DMS153 treated with DMSO at 0.1 percent for 48 hours (cell line): ENCODE results near the gene TRIM2.

Source experiments
- DNase-seq: peaks from one replicate; lab custom pipeline; 2025; ENCODE audit not compliant: unreplicated experiment; lab: John Stamatoyannopoulos, UW

TRIM2 gene

DNA sequence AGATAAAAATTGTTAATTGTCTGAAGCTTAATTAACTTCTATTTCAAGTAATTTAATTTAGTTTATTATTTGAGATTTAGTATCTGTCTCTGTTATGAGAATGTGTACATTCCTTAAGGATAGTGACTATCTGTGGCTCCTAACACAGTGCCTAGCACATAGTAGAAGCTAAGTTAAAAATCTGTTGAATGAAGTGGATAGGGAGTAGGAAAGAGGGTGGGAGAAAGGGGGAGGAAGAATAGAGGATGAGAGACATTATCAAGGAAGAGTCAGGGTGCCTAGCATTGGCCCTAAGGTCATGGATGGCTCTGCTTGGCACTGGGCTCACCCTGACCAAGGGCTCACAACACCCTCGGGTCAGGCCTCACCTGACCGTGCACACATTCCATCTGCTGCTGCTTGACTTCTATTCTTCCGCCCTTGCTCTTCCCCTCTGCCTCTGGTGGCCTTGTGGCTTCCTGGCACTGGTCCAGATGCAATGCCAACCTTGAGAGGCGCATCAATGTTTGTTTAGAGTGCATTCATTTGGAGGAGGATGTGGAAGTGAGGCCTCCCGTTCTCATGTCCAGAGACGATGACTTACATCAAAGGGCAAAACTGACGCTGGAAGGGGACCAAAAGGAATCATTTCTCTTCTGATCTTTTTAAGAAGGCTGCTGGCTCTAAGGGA is 42.3 kb downstream of the TRIM2 start:
- DNase-seq: no peak

DNA sequence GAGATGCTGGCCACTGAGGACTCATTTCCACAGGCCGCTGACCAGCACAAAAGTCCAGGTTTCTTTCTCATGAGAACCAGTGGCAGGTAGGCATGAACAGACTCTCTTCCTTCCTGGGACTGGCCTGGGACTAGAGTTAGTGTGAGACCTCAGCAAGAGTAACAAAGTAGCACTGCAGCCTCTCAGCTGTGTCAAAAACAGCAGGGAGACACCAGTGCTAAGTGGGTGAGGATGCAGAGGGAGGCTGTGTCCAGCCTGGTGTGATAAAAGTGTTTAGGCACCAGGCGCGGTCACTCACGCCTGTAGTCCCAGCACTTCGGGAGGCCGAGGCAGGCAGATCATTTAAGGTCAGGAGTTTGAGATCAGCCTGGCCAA is 42.9 kb downstream of the TRIM2 start:
- no peak for DNase-seq

DNA sequence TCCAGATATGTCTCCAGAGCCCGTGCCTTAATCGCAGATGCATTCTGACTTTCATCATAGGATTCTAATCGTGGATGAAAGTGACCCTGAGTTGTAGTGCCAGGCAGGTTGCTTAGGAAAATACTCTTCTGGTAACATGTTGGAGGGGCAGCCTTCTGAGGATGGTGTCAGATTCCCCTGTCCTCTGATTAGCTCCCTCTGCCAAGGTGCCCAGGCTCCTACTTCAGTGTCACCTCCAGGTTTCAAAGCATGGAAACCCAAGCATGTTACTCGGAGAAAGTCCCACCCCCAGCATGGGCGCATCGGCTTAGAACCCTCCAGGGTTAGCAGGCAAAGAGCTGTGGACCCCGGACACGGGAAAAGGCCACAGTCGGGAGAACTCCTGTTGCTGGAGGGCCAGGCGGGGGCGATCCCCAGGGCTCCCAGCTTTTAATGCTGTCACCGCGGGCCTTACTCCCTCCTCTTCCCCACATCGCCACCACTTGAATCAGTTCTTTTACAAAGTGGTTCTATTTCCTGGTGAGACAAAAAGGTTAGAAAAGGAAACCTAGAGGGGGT is 44.5 kb downstream of the TRIM2 start:
- peak; percentile 76 for DNase-seq

DNA sequence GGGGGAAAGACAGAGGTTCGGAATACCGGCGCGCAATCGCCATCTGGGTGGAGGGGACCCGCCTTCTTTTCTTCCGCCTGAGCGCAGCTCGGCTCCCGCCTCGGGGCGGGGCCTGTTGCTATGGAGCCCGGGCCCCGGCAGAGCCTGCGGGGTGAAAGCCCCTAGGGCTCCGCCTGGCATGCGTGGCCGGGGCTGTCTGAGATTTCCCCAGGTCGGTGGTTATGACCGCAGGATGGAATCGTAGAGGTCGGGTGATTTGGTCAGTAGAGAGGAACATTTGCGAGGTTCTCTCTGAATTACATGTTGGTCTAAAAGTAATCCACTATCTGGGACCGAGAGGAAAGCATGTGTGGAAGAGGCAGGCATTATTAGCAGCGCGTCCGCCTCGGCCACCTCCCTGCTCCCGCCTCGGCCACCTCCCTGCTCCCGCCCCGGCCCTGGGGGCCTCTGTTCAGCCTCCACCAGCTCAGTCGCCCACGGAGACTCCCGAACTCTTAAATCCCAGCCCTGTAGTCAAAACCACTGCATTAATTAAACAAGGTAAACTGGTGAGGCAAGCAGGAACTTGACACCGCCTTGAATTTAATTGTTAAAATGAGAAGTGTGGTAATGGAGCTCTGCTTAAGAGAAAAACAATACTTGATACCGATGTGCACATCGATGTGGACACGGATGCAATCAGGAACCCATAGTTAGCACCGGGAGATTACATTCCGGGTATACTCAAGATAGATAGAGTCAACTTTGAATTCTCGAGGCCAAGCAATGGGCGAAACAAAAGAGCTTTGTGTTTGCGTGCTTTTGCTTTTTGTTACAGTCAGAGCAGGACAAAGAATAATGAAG is 45.2 kb downstream of the TRIM2 start:
- peak; percentile 77 for DNase-seq

DNA sequence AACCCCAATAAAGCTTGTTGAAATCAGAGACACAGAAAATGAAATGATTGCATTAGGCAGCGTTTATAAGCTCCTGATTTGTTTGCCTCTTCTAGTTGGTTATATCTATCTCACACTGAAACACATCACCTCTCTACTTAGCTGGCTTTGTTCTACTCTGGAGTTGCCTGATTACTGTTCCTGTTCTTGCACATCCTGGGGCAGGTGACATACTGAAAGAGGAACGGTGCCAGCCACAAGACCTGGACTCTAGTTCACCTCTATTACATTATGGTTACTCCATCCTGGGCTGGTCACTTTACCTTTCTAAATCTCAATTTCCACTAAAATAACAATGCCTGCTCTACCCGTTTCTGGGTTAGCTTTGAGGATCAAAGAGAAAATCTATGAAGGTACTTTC is 47.9 kb downstream of the TRIM2 start:
- DNase-seq: no peak

DNA sequence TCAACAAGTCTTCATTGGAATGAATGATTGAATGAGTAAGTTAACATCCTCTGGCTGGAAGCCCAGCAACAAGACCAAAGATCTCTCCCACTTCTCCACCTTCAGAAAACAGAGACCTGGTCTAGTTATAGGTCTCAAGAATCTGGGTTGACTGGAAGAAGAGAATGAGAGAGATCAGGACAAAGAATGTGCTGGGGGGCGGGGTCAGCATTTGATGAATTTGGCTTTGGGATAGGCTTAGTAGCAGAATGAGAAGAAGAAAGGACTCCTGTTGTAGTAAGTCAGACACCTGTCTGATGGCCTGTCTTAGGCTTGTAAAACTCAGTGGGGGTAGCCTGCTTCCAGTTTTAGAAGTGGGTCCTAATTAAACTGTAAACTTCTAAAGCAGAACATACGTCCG is 51.0 kb downstream of the TRIM2 start:
- DNase-seq: no peak

DNA sequence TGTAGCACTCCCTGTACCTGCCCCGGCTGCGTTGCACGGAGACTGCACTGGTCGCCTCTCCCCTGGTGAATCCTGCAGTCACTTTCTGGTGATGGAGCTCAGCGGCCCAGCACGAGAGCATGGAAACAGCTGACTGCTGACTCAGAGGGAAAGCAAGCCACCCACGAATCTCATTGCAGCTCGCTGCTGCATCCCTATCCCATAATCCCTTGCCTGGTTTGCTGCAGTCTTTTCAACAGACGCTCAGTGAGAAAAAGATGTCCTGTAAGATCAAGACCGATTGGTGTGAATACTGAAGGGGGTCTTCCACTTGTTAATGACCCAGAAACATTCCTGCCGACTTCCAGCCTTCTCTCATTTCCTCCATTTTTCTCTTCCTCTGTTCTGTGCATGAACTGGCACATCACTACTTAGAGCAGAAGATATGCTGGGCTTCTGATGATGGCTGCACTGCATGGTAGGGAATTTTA is 52.9 kb downstream of the TRIM2 start:
- peak; percentile 66 for DNase-seq

DNA sequence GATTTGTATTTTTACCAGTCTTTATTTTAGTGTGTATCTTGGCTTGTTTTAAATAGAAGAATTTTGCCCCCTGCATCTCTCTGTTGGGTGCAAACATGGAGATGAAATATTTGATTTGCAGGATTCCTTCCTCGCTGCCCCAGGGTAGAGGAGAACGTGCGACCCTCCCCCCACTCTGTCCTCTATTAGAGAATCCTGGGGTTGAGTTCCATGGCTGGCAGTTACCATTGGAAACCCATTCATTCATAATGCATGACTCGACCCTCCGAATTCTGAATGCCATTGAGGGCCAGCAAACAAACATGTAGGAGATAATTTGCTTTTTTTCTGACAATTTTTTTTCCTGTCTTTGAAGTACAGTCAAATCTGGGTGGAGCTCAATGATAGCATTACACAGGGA is 53.7 kb downstream of the TRIM2 start:
- no peak for DNase-seq

DNA sequence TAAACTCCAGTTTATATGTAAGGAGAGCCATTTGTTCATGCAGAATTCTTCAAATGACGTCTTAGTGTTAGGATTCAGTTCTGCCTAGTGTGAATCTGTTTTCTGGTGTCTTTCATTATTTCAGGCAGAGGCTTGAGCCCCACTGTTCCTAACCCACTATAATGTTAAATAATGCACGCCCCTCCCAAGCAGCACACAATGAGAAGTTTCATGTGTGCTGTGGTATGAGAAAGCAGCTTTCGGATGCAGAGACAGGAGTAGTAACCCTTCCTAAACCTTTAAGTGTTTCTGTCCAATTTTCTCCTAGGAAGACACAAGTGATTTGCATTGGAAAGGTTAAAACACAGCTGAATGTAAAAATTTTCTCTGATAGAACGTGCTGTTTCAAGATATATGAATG is 54.5 kb downstream of the TRIM2 start:
- no peak for DNase-seq

DNA sequence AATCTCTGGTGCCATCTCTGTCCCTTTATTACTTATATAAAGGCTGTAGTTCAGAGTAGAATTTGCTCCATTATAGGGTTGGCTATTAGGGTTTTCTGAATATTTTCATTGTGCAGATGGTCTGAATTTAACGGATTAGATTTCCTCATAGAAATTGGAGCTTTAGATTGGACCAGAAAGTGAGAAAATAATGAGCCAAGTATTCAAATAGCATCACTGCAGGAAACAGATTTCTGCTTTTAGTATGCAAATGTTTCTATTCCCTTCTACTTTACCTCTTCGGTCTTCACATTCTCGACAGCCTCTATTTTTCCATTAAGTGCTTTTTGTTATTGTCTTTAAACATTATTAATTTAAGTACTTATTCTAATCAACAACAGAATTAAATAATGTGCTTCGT is 55.4 kb downstream of the TRIM2 start:
- no peak for DNase-seq

DNA sequence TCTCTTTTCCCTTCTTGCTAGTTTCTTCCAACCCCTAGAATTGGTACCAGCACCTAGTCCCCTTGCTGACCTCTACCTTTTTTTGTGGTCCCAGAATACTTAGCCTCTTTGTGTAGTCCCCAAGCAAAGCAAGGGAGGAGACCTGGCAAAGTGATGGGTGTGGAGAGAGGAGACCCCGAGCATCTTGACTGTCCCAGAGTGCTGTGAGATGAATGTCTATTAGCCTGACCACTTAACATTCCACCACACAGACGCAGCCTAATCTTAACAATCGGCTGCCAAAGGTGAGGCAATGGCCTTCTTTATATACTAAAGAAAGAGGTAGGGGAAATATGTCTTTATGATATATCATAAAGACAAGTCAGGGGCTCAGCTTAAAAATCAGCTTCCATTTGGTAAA is 55.9 kb downstream of the TRIM2 start:
- no peak for DNase-seq

DNA sequence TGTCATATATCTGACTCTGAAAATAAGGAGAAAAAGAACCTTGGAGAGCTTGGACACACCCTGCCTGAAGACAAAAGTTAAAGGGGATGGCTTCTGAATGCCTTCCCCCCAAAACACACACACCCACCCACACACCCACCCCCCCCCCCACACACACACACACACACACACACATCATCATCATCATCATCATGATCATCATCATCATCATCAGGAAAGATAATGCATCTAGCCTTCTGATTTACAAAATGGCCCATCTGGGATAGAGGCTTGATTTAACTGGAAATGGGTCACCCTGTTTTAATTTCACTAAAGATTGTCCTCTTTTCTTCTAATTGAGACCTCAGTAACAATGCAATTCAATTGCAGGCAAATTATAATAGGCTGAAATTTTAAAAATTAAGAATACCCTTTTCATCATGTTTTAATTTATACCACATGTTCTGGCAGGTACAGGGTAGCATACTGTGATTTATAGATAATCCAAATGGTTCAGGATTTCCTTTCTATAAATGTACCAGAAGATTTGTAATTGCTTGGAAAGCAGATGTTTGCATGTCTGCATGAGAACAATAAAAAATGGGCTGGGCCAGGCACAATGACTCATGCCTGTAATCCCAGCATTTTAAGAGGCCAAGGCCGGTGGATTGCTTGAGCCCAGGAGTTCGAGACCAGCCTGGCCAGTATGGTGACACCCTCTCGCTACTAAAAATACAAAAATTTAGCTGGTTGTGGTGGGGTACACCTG is 56.5 kb downstream of the TRIM2 start:
- no peak for DNase-seq

DNA sequence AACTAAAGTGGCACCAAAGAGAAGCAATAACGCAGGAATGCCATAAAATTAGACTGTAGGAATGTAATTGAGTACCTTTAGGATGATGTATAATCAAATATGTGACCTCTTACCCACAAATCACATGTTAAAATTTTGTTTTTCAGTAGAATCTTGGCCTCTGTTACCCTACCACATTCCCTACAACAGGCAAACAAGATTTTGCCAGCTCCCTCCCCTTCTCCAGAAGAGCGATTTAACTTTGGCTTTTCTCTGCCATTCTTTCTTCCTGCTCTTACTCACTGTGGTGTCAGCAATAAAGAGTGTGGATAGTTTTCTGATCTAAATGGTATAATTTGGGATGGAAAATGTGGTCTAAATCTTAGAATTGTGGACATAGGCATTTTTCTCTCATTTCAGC is 57.2 kb downstream of the TRIM2 start:
- no peak for DNase-seq

DNA sequence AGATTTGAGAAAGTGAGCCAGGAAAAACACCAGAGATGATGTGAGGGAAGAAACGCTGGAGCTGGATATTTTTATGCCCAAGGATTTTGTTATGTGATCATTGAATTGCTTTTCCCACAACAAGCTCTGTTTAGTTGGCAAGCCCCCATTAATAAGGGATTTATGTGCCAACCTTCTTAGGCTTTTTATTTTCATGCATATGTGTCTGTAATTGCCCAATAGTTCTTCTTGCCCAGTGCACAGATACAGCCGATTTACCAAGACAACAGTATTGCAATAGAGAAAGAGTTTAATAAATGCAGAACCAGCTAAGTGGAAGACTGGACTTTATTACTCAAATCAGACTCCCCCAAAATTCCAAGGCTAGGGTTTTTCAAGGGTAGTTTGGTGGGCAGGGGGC is 57.7 kb downstream of the TRIM2 start:
- DNase-seq: no peak

DNA sequence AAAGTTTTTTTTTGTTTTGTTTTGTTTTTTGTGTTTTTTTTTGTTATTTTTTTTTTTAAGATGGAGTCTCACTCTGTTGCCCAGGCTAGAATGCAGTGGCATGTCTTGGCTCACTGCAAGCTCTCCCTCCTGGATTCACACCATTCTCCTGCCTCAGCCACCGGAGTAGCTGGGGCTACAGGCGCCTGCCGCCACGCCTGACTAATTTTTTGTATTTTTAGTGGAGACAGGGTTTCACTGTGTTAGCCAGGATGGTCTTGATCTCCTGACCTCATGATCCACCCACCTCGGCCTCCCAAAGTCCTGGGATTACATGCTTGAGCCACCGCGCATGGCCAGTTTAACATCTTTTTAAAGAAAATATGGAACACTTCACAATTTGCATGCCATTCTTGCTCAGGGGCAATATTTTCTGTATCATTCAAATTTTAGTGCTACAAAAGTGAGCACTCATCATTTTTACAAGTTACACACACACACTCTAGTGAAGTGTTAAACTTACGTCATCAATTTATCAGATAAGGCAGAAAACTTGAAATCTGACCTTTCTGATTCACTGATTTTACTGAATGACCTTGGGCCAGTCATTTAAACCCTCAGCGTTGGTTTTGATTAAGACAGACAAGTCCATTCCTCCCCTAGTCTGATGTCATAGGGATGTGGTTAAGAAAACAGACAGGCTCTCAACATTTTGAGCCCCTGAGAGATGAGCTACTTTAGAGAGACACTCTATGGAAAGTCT is 61.2 kb downstream of the TRIM2 start:
- no peak for DNase-seq

DNA sequence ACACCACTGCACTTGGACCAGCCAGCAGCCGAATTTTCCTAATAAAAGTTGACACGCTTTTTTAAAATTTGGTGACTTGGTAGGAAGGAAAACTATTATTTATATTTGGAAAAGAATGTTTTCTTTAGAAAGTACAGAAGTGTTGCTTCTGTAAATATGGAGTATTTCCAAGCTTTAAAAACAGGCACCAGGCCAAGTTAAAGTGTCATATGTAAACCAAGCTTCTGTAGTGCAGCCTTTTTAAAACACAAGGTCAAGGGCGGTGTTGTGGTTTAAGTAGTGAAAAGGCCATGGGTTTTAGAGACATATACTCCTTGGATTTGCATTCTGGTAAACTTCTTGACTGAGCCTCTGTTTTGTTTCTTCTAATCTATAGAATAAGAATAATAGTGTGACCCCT is 62.7 kb downstream of the TRIM2 start:
- no peak for DNase-seq

DNA sequence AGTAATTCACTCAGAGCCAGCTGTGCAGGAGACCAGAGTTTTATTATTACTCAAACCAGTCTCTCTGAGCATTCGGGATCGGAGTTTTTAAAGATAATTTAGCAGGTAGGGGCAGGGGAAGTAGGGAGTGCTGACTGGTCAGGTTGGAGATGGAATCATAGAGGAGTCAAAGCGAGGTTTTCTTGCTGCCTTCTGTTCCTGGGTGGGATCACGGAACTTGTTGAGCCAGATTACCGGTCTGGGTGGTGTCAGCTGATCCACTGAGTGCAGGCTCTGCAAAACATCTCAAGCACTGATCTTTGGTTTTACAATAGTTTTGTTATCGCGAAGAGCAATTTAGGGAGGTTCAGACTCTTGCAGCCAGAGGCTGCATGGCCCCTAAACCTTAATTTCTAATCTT is 63.6 kb downstream of the TRIM2 start:
- DNase-seq: no peak

DNA sequence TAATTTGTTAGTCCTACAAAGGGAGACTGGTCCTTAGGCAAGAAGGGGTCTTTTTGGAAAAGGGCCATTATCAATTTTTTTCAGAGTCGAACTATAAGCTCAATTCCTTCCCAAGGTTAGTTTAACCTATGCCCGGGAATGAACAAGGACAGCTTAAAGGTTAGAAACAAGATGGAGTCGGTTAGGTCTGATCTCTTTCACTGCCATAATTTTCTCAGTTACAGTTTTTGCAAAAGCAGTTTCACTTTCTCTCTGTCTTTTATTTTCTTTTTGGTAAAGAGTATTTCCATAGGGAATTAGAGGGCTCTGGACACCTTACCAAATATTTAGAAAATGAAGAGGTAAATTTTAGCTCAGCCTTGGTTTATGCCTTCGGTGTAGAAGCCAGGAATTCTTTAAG is 64.1 kb downstream of the TRIM2 start:
- no peak for DNase-seq

DNA sequence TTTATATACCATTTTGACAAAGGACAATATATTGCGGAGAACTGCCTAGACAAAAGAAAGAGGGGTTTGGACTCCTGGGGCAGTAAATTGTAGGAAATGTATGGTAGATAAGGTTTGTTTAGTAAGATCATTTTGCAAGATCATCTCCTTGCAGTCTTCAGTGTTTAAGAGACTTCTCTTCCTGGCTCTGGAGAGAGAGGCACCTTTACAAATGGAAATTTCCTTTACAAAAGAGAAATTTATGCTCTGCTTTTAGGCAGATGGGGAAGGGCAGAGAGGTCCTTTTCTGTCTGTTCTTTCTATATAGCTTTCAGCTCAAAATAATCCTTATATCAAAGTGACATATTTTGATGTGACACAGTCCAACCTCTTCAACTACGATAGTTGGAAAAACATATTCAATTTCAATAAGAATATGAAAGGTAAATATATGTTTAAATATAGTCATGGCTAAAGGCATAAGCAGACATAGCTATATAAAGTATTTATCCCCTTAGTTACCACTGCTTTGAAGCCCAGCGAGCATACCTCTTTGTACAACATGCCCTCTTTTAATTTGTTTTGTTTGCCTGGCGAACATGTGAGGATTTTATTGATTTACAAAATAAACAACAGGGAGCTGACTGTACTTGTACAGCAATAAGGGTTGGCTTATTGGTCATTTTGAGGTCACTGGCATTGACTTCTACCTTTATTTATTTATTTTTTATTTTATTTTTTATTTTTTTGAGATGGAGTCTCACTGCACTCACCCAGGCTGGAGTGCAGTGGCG is 65.2 kb downstream of the TRIM2 start:
- no peak for DNase-seq

DNA sequence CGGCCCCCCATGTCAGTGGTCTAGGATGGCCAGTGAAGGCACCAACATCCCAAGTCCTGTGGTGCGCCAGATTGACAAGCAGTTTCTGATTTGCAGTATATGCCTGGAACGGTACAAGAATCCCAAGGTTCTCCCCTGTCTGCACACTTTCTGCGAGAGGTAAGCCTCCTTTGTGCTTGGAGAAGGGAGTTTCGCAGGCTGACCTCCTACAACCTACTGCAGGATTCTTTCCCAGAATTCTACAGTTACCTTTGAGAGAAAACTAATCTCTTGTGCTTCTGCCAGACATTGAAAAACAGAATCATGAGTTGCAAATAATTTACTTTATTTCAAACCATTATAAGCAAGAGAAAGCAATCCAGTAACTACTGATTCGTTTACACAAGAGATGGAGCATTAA is 66.1 kb downstream of the TRIM2 start:
- DNase-seq: no peak
